NCI-H82 treated with DMSO at 0.1 percent for 48 hours (cell line): ENCODE data around the gene FBXW10B.
"Not testable (repeated sequence)": the region's sequence is repeated elsewhere in the genome, so short reads cannot be mapped to it uniquely, and the experiment has no call there.

Source experiments
- DNase-seq: peaks from one replicate; lab custom pipeline; 2025; ENCODE audit not compliant: unreplicated experiment; lab: John Stamatoyannopoulos, UW

The FBXW10B gene

GRCh38 chr17:15619331-15620058 is at the start of gene FBXW10B:
Gene FBXW10B, minus strand, starts transcription at chr17:15619704. Its CDS starts 192 bp downstream, at chr17:15619512.
- DNase-seq: not testable (repeated sequence)

- no peak for DNase-seq
These were observed 44.2 kb upstream of the FBXW10B start for GRCh38 chr17:15663691-15664090.

DNA sequence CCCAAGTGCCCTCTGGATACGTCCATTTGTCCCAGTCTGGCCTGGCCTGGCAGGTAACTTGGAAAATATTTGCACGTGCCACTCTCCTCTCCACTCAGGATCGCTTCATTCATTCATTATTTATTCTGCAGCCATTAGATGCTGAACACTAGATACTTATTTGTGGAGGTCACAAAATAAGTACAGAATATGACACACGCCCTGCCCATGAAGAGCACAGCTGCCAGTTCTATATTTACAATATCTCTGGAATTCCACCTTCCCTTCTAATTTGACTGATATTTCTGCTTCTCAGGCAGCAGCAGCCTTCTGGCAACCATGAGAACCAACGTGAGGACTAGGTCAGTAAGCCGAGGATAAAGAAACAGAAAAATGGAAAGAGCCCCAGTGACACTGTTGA is 43.7 kb upstream of the FBXW10B start:
- no peak for DNase-seq

- no peak for DNase-seq
These were observed 43.2 kb upstream of the FBXW10B start for GRCh38 chr17:15662681-15663080.

DNA sequence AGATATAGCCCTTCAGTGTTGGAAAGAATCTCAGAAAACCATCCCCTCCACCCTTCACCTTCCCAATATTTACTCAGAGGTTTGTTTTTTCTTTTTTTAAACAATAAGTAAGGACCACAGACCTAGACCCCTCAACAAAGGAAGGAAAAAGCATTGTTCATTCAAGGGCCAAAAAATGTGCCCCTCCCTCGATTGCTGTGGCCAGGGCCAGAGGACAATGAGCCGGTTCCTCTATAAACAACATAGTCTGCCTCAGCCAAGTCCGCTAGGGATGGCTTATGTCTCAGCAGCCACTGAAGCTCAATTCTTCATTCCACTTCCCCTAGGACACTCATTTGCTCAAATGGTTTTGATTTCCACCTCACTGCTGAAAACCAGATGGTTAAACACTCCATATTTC is 40.6 kb upstream of the FBXW10B start:
- DNase-seq: no peak

DNA sequence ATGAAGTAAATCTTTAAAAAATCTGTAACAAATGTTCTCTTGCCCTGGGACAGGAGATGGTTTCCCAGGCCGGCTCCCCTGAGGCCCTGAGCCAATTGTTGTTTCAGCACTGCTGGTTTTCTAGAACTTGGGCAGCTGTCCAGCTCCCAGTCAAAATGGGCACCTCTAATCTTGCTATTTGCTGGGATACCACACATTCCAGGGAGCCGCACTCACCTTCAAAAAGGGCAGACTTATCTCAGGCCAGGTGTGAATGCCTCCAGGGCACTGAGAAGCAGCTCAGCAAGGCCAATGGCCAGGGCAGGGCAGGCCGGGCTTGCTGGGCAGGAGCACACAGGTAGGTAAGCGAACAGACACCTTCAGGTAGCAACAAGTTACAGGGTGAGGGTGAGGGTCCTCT is 40.2 kb upstream of the FBXW10B start:
- DNase-seq: no peak

- no peak for DNase-seq
These were observed 39.7 kb upstream of the FBXW10B start for GRCh38 chr17:15659236-15659635.

DNA sequence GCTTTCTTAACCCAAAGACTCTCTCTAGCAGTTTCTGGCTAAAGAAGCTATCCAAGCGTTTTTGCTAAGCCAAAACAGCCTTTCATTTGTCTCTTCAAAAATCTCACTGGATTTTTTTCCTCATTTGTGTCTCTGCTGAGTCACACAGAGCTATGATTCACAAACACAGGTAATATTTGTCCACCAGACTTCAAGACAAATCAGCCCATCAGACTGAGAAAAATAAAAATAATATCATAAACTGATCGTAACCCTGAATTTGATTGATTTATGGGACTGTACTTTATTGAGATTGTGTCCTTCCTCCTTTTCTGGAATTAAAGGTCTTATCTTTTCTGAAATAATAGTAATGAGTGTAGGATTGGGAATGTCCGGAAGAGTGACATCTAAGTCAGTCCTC is 38.8 kb upstream of the FBXW10B start:
- DNase-seq: no peak

DNA sequence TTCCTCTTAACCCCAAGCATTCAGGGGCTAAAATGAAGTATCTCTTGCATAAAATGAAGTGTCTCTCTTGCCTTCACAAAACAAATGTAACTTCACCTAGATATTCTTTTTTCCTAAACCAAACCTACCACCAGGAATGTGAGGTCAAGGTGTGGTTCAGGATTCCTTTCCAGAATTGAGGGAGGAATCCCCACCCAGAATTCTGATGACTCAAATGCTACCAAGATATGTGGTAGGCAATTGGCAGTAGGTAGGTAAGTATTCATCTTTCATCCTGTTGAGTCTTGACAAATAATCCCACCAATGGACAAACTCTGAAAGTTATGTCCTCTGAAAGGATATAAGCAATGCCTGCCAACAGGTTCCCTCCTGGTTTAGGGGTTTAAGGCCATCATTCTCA is 38.4 kb upstream of the FBXW10B start:
- no peak for DNase-seq

DNA sequence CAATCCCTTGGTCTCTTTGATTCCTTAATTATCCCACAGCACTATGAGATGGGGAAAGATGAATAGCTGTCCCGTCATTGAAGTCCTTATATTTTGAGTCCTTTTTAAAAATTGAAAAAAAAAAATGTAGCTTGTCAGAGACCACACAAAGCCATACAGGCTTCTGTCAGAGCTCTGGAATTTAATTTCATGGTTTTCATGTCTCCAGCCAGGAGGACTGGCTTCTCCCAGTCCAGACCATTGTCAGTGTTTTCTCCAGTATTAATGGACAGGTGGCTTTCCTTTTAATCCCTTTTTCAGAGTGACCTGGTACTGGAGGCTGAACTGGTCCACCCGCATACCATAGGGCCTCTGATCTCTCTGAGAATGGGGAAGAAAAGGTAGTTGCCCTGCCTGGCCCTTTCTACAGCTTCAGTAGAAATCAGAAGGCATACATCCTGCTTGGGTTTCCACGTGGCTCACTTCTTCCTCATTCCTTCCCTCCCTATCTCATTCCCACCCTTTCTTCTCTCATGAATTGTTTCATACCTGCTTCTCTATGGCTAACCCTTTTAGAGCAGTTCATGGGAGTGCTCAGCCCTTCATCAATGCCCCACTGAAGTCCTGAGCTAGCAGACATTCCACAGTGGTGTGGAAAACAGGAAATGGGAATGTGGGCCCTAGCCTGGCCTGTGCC is 35.5 kb upstream of the FBXW10B start:
- no peak for DNase-seq

GRCh38 chr17:15654401-15654800 is 34.9 kb upstream of the FBXW10B start:
- not testable (repeated sequence) for DNase-seq

DNA sequence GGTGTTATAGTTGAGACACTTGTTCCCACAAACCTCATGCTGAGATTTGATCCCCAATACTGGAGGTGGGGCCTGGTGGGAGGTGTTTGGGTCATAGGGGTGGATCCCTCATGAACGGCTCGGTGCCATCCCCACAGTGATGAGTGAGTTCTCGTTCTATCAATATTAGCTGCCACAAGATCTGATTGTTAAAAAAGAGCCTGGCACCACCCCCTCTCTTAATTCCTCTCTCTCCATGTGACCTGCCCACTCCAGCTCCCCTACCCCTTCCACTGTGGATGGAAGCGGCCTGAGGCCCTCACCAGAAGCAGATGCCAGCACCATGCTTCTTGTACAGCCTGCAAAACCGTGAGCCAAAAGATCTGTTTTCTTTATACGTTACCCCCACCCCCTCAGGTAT is 33.5 kb upstream of the FBXW10B start:
- DNase-seq: no peak

DNA sequence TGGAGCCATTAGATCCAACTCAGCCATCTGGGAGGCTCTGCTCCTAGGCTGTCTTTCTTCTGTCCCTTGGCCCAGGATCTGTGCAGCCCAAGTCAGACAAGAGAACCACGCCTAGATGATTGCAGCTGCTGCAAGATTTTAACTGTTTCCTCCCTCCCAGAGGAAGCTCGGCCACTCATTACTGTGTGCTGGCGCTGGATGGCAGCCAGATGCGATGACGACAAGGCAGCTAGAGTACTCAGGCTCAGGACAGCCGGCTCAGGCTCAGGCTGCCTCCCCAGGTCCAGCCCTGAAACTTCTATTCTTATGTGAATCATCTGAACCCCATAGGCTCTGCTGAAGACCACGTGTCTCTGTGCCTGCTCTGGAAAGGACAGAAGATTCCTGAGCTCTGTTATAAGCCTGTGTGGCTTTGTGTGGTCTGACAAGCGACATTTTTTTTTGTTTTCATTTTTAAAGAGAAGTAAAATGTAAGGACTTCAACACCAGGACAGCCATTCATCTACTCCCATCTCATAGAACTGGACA is 32.1 kb upstream of the FBXW10B start:
- peak; percentile 41 for DNase-seq

GRCh38 chr17:15650741-15651582 is 31.5 kb upstream of the FBXW10B start:
- DNase-seq: no peak

GRCh38 chr17:15649861-15650421 is 30.4 kb upstream of the FBXW10B start:
- no peak for DNase-seq

GRCh38 chr17:15648386-15648785 is 28.9 kb upstream of the FBXW10B start:
- DNase-seq: no peak

- not testable (repeated sequence) for DNase-seq
These were observed 26.4 kb upstream of the FBXW10B start for GRCh38 chr17:15645942-15646312.

- DNase-seq: not testable (repeated sequence)
These were observed 25.8 kb upstream of the FBXW10B start for GRCh38 chr17:15645099-15645941.

DNA sequence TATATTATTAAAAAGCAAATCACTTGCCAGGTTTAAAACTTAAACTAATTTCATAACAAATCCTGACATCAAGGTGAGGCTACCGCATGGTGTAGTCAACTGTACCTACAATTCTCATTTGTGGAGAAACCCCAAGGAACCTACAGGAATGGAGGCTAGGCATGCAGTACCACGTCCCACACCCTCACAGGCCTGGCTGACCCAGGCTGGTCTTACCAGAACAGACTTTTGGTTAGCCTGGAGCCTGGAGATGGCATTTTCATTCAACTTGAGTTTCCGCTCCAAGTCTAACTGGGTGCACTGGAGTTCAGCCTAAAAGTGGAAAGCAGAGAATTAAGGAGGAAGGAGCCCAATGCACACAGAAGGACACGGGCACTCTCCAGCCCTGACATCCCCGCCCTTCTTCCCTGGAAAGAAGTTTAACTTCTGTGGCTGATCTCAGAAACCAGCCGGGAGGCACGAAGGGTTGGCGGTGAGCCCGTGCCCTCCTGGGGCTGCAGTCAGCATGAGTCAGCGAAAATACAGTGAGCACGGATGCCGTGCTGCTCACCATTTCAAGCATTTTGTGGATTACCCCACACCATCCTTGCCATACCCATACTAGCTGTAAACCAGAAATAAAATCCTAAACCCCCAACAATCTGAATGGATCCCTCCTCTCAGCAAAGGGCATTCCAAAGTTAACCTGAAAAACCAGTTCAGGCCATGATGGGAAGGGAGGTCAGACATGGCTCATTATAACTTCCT is 23.2 kb upstream of the FBXW10B start:
- DNase-seq: not testable (repeated sequence)

DNA sequence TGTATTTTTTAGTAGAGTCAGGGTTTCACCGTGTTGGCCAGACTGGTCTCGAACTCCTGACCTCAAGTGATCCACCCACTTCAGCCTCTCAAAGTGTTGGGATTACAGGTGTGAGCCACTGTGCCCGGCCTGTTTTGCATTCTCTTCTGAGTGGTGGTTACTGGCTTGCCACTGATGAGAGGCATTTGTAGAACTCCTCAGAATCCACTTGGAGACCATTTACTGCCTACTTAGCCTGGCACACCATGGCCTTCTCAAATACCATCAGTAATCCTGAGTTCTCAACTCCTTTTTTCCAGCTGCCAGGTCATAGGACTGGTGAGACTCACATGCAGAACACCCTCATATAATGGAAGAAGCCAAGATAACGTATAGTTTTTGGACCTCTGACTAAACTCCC is 22.5 kb upstream of the FBXW10B start:
- not testable (repeated sequence) for DNase-seq
